Left cardiac atrium (tissue), 4 donors: ENCODE data around the gene MAMSTR. TPM values are rescaled to one million over a fixed set of nuclear protein-coding genes. Genes with fewer than 3 reads are reported as not detected.
"Not testable (repeated sequence)": the region's sequence is repeated elsewhere in the genome, so short reads cannot be mapped to it uniquely, and the experiment has no call there.

Experiments used
- ATAC-seq, 2 donors: fragments of 200-7000 bp; cut with Tn5 transposase; one replicate each; pipeline ENCODE4 v1.9.1; 2020; ENCODE audit warnings: mild to moderate bottlenecking in 2 of 2, moderate library complexity in 2 of 2
- DNase-seq: peaks from one replicate; pipeline ENCODE4 v3.0.0-alpha.2; 2020
- intact Hi-C, 2 donors: fragments of 100-400 bp; cut with DNase I; formaldehyde crosslinking; loops; one replicate each; pipeline versions ENCODE4 v1.14.1 to v1.15.1; 2022 to 2023
- total RNA-seq, 2 donors: library from RNA; stranded (reverse); fragmentation: NEBNext Ultra II Directional; extraction: Animal tissue kit (Norgen Biotek cat#: 25700); gene quantifications; one replicate each; pipeline ENCODE4 v1.2.1, GENCODE V29; 2021
- donor health status: DM: no; HTN: yes; CAD: no.
- donor health status: DM: no; HTN: yes; CAD: no; lungs with severe emphysema.
- donor health status: DM: yes; HTN: yes; CAD: no.
- donor health status: Dilated cardiomyopathy.

MAMSTR gene
- total RNA-seq, 2 donors from 2014 or later: 1.6 to 3.2 TPM

DNA sequence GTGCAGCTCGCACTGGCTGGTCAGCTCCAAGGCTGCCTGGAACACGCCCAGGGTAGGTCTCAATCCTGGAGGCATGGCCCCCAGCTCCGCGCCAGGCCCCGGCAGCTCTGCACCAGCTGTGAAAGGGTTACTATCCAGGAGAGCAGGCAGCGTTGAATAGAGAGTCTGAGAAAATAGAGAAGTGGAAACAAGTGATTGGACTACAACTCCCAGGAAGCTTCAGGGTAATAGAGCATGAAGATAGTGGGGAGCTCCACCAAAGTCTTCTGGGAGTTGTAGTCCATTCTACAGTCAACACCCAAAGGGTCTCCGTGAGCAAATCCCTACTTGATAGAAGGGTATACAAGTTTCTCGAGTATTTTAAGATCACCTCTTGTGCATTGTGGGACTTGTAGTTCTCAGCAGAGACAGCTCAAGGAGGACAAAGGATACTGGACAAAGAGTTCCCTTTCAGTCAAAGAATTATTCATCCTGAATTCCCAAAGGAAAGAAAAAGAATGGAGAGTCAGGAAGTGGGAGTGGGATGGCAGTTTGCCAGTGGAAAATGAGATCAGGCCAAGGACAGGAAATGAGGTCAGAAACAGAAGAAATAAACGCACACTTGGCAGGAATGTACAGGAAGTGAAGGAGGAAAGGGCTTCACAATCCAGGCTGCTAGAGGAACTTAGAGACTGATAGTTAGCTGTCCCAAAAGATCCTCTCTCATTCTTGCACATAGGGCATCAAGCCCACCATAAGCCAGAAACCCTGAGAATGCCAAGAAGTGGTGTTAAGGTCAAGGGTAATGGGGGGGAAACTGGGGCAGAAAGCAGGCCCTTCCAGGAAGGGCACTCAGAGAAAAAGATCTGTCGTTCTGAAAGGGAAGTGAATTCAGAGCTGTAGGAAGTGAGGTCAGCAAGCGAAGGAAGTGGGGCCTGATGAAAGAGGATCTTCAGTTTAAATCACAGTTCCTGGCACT lies 5.5 kb upstream of the MAMSTR start:
- ATAC-seq: peak; percentile 4 to 11
- intact Hi-C loops: no loop called here
- peak; percentile 83 for DNase-seq

DNA sequence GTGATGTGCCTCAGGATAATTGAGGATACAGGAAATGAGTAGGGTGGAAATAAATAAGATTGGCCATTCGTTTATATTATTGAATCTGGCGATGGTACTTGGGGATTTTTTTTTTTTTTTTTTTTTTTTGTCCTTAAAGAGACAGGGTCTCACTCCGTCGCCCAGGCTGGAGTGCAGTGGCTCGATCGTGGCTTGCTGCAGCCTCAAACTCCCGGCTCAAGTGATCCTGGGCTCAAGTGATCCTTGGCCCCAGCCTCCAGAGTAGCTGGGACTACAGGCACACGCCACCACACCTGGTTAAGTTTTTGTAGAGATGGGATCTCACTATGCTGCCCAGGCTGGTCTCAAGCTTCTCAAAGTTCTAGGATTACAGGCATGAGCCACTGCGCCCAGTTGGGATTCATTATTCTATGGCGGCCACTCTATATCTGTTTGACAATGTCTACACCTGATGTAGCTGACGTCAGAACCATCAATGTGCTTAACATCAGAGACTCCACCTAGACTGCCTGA lies 2.7 kb upstream of the MAMSTR start:
- no peak for DNase-seq
- ATAC-seq: no peak
- intact Hi-C loops: no loop called here

DNA sequence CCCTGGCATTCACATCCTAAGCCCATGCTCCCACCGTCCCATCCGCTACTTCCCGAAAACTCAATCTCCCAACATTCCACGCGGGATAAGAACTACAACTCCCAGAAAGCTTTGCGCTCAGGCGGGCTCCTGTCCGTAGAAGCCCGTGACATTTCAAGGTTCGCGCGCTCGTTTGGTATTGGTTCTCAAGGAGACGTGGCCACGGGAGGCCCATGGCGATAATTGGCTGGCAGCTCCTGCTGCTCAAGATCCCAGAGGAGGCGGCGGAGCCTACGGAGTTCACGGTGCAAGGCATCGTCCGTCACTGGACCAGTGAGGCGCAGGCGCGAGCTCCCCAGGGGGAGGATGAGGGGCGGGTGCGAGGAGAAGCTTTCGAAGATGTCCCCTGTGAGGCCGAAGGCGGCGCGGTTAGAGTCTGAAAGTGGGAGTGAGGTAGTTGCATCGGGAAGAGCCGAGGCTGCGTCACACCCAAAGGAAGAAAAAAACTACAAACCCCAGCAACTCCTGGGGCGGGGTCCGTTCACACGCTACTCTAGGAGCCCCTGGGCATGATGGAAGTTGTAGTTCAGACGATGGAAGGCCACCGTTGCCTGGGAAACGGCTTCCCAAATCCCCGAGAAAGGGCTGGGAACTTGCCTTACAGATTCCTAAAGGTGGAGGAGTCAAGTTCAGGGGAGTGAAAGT lies 1.2 kb upstream of the MAMSTR start:
- DNase-seq (peak; percentile 98), ATAC-seq (peak; percentile 86 to 88)
- intact Hi-C loops: no loop called here

DNA sequence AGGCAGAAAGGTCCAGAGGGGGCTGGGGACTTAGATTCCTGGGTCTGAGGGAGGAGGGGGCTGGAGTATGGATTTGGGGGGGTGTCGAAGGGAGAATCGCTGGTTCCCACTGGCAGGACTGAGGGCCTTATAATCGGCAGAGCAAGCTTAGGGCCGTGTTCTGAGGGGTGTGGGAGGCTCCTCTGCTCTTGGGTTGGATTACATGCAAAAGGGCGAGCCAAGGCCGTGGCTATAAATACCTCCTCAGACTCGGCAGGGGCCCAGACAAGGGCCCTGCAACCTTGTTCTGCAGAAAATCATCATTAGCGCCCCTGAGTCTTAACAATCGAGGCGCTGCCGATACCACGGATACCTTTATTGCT lies 707 bp upstream of the MAMSTR start:
- intact Hi-C loops: no loop called here
- DNase-seq: no peak
- peak; percentile 9 to 32 for ATAC-seq

DNA sequence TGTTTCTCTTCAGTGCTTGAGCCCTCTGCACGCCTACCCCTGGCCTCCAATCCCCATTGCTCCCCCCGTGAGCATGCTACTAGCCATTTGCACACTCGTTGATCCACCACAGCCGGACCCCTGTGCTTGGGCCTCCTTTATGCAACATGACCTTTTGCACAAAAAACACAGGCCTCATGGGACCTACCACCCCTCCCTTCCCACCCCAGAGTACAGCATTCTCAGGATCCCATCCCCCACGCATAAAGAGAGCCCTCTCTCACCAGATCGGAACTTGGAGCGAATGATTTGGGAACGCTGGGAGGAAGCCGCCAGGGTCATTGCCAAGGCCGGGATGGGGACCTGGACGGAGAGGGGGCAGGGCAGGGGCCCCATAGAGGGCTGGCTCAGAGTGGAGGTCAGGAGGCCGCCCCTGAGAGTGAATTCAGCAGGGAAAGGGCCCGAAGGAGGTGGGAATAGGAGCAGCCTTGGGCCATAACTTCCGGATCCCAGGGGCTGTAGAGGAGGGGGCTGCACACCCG lies 754 bp downstream of the MAMSTR start:
- DNase-seq (no peak), ATAC-seq (no peak)
- intact Hi-C loops: no loop called here

DNA sequence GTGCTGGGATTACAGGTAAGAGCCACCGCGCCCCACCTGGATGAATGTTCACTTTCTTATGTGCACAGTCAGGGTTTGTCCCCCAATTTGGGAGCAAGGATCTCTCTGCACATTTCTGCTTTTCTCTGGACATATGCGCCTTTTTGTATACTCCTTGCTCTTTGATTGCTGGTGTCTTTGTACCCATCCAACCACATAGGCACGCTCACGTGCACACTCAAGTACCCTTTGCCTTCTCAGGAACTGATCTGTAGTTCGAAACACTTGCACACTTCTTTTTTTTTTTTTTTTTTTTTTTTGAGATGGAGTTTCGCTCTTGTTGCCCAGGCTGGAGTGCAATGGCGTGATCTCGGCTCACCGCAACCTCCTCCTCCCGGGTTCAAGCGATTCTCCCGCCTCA lies 1.4 kb downstream of the MAMSTR start:
- ATAC-seq, DNase-seq, intact Hi-C loops: not testable (repeated sequence)

DNA sequence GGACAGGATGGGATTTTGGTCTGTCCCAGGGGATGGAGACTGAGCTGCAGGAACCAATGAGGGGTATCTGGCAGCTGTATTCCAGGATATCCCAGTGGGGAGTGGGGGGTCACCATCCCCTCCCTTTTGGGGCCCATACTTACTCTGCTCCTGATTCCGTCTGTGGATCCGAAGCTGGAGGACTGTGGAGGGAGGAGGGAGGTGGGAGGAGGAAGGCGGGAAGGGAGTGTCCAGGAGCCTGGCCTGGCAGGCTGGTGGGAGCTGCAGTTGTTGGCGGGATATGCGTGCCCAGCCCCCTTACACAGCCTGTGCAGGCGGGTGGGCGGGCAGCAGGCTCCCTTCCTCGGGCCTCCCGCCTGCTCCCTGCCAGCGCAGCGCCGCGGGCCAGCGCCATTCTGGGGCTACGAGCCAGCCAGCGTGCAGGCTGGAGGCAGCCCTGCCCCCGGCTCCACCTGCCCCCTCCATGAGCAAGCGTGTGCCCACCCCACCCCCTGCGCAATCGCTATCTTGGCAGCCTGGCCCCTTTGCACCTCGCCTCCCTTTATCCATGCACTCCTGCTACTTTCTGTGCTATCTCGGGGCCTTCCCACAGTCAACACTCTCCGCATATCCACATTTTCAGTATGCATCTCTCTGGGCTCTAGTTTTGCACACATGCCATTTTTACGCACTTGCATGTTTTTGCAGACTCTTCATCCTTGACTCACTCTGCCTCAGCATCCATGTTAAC lies 2.8 kb downstream of the MAMSTR start:
- intact Hi-C loops: no loop called here
- DNase-seq: peak; percentile 70
- ATAC-seq: peak; percentile 16 to 19

DNA sequence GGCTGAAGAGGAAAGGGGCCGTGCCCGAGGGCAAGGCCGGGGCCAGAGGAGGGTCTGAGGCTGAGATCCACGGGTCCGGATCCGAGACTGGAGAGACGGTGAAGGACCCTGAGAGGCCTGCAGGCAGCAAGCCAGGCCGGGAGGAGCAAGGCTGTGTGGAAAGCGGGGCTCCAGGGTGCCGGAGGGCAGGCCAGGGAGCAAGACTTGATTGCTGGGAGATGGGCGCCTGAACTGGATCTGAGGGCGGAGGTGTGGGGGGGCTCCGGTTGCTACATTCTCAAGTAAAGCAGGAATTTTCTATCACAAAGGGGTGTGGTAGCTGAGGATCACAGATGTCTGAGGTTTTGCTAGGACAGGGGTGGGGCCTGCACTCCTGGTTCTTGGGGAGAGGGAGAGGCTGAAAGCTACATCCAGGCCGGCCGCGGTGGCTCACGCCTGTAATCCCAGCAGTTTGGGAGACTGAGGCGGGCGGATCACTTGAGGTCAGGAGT lies 3.8 kb downstream of the MAMSTR start:
- intact Hi-C loops: no loop called here
- no peak for DNase-seq
- ATAC-seq: no peak

DNA sequence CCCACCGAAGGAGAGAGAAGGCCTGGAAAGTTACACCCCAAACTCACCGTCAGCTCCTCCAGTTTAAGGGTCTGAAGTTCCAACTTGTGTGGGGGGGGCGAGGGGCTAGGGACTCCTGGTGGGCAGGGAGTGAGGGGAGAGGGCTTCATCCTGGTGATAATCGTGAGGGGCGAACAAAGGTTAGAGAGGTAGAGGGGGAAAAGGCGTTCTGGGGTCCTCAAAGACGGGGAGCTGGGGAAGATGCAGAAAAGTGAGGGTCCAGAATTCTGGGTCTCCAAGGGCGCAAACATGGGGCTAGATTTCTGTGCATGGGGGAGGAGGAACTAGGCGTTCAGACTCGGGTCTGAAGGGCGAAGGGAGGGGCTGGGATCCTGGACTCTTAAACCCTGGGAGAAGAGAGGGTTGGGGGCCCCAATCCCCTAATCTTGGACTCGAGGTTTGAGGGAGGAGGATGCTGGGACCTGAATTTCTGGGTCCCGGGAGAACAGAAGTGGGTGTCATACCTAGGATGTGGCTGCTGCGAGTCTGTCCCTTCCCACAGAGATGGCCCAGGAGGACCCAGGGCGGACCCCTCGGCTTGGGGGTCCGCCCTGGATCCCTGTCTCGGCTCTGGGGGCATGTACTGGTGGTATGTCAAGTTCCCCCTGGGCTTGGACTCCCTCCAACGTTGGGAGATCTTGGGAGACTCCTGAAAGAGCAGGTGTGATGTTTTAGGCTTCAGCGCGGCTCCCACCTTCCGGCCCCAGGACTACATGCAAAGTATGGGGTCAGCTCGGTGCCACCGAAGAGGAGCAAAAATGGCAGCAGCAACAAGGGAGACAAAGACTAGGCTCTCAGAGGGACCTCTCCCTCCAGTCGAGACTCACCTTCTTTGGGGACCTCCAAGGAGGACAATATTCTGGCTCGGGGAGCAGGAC lies 4.5 kb downstream of the MAMSTR start:
- ATAC-seq: no peak
- peak; percentile 35 for DNase-seq
- intact Hi-C loops: no loop called here

DNA sequence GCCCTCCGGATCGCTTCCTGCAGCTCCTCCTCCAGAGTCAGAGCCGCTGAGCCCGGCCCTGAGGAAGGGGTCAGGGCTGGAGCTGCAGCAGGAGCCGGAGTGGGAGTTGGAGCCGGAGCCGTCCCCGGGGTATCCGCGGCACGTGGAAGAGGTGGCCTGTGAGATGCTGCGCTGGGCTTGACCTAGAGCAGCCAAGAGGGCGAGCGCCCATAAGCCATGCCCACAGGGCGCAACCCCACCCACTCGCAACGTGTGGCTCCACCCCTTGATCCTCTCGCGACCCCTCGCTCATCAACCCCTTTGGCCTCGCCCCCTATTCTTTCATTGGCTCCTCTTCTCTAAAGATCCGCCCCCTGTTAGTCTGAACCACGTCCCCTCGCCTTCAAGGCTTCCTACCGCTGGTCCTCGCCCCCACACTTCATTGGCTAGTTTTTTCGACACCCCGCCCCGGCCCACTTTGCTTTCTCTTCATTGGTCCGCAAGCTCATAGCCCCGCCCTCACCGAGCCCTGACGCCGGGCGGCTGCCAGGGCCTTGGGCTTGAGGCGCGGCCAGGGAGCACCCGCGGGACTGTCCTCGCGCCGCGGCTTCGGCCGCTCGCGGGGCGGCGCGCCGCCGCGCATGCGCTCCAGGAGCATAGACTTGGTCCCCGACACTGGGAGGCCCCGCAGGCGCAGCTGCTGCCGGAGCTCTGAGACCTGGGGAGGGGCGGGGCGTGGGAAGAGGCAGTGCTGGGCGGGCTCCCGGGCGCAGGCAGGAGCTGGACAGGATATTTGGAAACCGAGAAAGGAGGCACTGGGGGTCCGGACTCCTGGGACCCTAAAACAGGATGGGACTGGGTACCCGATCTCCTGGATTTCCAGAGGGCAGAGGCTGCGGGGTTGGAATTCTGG lies 5.4 kb downstream of the MAMSTR start:
- peak; percentile 100 for DNase-seq
- intact Hi-C loops: no loop called here

DNA sequence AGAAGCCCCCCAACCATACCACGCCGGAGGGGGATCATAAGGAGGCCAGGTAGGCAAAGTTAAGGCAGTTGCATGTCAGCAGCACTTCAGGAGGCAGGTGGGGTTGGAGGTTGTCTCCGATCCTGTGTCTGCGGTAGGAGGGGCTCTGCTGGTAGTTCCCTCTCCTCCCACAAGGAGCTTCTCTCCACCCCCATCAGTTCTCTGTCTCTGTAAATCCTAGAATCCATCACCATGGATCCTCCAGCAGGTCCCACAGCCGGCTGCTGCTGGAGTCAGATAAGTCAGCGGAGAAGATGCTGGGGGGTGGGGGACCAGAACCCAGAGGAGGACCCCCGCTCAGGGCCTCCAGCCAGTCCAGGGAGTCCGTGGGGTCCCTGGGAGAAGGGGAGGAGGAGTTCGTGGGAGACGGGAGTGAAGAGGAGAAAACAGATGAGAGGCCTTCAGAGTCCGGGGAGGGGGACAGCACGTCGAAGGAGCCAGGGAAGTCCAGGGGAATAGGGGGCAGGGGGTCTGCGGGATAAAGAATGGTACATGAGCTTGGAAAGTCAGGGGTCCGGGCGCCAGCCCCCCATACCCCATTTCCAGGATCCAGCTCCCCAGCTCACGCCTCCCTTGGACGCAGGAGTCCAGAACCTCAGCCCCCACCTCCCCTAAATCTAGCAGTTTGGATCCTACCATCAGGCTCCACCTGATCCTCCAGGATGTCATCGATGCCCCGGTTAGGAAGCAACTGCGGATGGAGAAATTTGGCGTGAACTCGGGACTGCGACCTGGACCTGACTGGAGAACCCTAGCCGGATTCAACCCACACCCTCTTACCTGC lies 6.3 kb downstream of the MAMSTR start:
- no peak for DNase-seq
- intact Hi-C loops: no loop called here
- ATAC-seq: no peak

More for the DNA sequence above, 5.4 kb downstream of the MAMSTR start:
- peak; percentile 92 to 93 for ATAC-seq

DNA sequence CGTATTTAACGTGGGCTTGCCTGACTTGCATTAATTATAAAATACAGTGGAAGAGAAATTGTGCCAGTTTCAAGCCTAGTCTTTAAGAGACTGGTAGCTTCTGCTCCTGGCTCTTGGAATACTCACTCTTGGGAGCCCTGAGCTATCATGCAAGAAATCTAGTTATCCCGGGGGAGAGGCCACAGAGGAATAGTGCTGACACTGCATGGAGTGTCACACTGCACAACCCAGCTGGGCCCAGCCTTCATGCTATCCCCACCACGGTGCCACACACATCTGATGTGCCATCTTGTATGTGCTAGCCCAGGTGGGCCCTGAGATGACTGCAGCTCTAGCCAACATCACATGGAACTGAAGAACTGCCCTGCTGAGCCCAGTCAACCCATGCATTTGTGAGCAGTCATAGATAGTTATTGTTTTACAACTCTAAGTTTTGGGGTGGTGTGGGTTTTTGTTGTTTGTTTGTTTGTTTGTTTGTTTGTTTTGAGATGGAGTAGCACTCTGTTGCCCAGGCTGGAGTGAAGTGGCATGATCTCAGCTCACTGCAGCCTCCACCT lies 8.3 kb downstream of the MAMSTR start:
- intact Hi-C loops: no loop called here
- DNase-seq (no peak), ATAC-seq (no peak)

DNA sequence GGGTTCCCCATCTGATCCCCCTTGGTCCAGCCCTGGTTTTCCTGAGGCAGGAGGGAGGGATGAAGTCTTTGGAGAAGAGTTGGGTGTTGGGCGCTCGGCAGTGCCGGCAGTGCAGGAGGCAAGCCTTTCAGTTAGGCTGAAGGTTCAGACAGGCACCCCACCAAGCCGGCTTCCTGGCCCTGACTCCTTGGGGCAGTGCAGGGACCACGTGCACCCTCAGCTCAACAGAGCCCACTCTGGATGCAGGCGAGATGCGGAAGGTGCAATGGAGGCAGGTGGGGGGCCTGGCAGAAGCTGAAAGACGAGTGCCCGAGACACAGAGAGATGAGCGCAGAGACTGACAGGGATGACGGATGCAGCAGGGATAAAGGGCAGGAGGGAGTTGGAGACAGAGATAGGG lies 11.1 kb downstream of the MAMSTR start:
- no peak for ATAC-seq
- no peak for DNase-seq
- intact Hi-C loops: no loop called here

DNA sequence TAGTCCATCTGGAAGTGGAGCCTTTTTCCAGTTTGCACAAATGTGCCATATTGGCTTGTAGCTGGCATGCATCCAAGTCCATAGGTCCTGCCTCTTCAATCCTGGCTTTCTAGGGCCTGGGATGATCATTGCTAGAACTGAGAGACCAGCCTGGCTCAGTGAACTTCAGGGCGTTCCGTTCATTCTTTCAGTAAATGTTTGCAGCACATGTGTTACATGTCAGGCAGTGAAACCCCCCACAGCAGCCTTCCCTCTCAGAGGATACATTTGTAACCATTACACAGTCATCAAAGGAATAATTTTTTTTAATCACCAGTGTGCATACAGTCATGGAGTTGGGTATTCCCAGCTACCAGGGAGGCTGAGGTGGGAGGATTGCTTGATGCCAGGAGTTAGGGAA lies 14.1 kb downstream of the MAMSTR start:
- ATAC-seq: no peak
- intact Hi-C loops: no loop called here
- DNase-seq: no peak

DNA sequence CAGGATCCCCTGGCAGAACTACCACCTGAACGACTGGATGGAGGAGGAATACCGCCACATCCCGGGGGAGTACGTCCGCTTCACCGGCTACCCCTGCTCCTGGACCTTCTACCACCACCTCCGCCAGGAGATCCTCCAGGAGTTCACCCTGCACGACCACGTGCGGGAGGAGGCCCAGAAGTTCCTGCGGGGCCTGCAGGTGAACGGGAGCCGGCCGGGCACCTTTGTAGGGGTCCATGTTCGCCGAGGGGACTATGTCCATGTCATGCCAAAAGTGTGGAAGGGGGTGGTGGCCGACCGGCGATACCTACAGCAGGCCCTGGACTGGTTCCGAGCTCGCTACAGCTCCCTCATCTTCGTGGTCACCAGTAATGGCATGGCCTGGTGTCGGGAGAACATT lies 16.2 kb downstream of the MAMSTR start:
- DNase-seq: no peak
- intact Hi-C loops: no loop called here
- no peak for ATAC-seq

DNA sequence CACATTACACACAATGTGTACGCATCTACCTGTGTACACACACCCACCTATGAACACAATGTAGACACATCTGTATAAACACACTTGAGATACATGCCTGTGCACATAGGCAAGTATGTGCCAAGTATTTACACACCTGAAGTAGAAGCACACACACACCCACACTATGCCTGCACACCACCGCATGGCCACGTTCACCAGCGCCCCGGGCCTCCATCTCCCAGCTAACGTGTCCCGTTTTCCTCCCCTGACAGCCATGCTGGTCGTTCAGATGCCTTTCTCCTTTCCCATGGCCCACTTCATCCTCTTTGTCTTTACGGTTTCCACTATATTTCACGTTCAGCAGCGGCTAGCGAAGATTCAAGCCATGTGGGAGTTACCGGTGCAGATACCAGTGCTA lies 16.8 kb downstream of the MAMSTR start:
- no peak for DNase-seq
- ATAC-seq: no peak
- intact Hi-C loops: no loop called here
